Right lobe of liver (tissue), 6 donors: Measurements from ENCODE around the gene NEO1. TPM values are rescaled to one million over a fixed set of nuclear protein-coding genes. Genes with fewer than 3 reads are reported as not detected.

Source experiments
- ATAC-seq, 4 donors: fragments of 200-7000 bp; cut with Tn5 transposase; one replicate each; pipeline ENCODE4 v1.9.1; 2020; ENCODE audit warnings: mild to moderate bottlenecking in 4 of 4, moderate library complexity in 4 of 4
- DNase-seq, 3 donors: peaks; one replicate each; pipeline ENCODE4 v3.0.0-alpha.2; 2020
- H3K27ac ChIP-seq, 3 donors: fragments of 200-600 bp; one replicate each; pipeline ENCODE4 v1.8.0; 2022
- H3K27me3 ChIP-seq, 2 donors: fragments of 200-600 bp; one replicate each; pipeline ENCODE4 v1.8.0; 2022
- H3K36me3 ChIP-seq, 4 donors: fragments of 200-600 bp; sonication (generic) in 1 of 4; one replicate each; pipeline versions ENCODE4 v1.5.1 to v1.8.0; 2017 to 2022; ENCODE audit warnings: control low read depth in 1 of 4
- H3K4me1 ChIP-seq, 4 donors: fragments of 200-600 bp; sonication (generic) in 1 of 4; one replicate each; pipeline versions ENCODE4 v1.5.1 to v1.8.0; 2017 to 2022; ENCODE audit warnings: control low read depth in 1 of 4
- H3K4me3 ChIP-seq, 3 donors: fragments of 200-600 bp; one replicate each; pipeline ENCODE4 v1.8.0; 2022
- H3K9me3 ChIP-seq, 4 donors: fragments of 200-600 bp; sonication (generic) in 1 of 4; one replicate each; pipeline versions ENCODE4 v1.5.1 to v1.8.0; 2017 to 2022; ENCODE audit warnings: control low read depth in 1 of 4
- CTCF ChIP-seq, 4 donors: fragments of 200-600 bp in 3 of 4; fragments of 450-650 bp in 1 of 4; IDR thresholded peaks; one replicate each; pipeline versions ENCODE4 v1.5.1 to v1.8.0; 2016 to 2022; ENCODE audit warnings: antibody characterized with exemption in 4 of 4, mild to moderate bottlenecking in 2 of 4
- POLR2A ChIP-seq: fragments of 450-650 bp; IDR thresholded peaks from one replicate; pipeline ENCODE4 v1.6.1; 2017; ENCODE audit warnings: antibody characterized with exemption, mild to moderate bottlenecking
- WGBS: methylation state at CpG from one replicate; pipeline ENCODE4 v1.1.6; 2018; ENCODE audit warnings: low coverage, low lambda C conversion rate; ENCODE audit not compliant: insufficient coverage; ENCODE audit errors: missing lambda C conversion rate; 5-methylcytosine and 5-hydroxymethylcytosine counted together
- intact Hi-C, 2 donors: fragments of 100-400 bp; cut with DNase I; formaldehyde crosslinking; loops; one replicate each; pipeline versions ENCODE4 v1.11.2 to v1.14.1; 2022
- total RNA-seq, 6 experiments: library from RNA; depleted of rRNA in 2 of 6; stranded (reverse); fragments of >200 nt in 2 of 6; fragmentation: NEBNext Ultra II Directional in 3 of 6; extraction: Animal tissue kit (Norgen Biotek cat#: 25700) in 3 of 6; gene quantifications; one replicate each; pipeline versions ENCODE4 v1.1.0 to v1.2.4, GENCODE V29; 2016 to 2023
- donor health status: DM: no; HTN: yes; CAD: no.
- donor health status: DM: no; HTN: no; CAD: no.
- donor health status: DM: no; HTN: no; CAD: no.
- donor health status: DM: no; HTN: yes; CAD: no.
- donor health status: DM: no; HTN: yes; CAD: no.

Gene NEO1
- total RNA-seq, 6 experiments from 2014 or later: 8.3 to 13.2 (median 10.3) TPM

- ATAC-seq (no peak), DNase-seq (no peak)
- Histone ChIP-seq H3K4me1 (no peaks in the 10 kb centered on the region), H3K9me3 (no peaks in the 10 kb centered on the region), H3K27me3 (no peaks in the 10 kb centered on the region), H3K36me3 (no peaks in the 10 kb centered on the region), H3K27ac (no peak overlapping the region), H3K4me3 (no peak overlapping the region)
- intact Hi-C loops: no loop called here
- TF ChIP-seq CTCF (IDR thresholded peaks at IDR 0.05): no peak
- TF ChIP-seq POLR2A: no peak
- 82% methylated on average over 6 of the region's 6 CpGs for WGBS
Measured at GRCh38 chr15:73028031-73028430, 24.2 kb upstream of the NEO1 start.

GRCh38 chr15:73028831-73029451 lies 23.3 kb upstream of the NEO1 start:
- WGBS: 42% methylated on average over 7 of the region's 7 CpGs
- H3K27ac ChIP-seq: no peak overlapping the region
- no peak for ATAC-seq
- no peaks in the 10 kb centered on the region for H3K27me3 ChIP-seq
- H3K9me3 ChIP-seq: no peaks in the 10 kb centered on the region
- no peak overlapping the region for H3K4me3 ChIP-seq
- TF ChIP-seq CTCF (IDR thresholded peaks at IDR 0.05) (no peak), POLR2A (no peak)
- no peak for DNase-seq
- H3K4me1 ChIP-seq: no peaks in the 10 kb centered on the region
- no peaks in the 10 kb centered on the region for H3K36me3 ChIP-seq
- intact Hi-C loops: no loop called here

- intact Hi-C loops: no loop called here
- H3K27me3 ChIP-seq: no peaks in the 10 kb centered on the region
- no peaks in the 10 kb centered on the region for H3K4me1 ChIP-seq
- ATAC-seq (no peak), DNase-seq (no peak)
- no peak for TF ChIP-seq CTCF (IDR thresholded peaks at IDR 0.05)
- no peak for TF ChIP-seq POLR2A
- H3K27ac ChIP-seq: no peak overlapping the region
- WGBS: 55% methylated on average over 4 of the region's 4 CpGs
- no peaks in the 10 kb centered on the region for H3K36me3 ChIP-seq
- no peak overlapping the region for H3K4me3 ChIP-seq
- no peaks in the 10 kb centered on the region for H3K9me3 ChIP-seq
Measured at GRCh38 chr15:73030122-73030679, 22.1 kb upstream of the NEO1 start.

- Histone ChIP-seq H3K4me1 (no peaks in the 10 kb centered on the region), H3K27me3 (no peaks in the 10 kb centered on the region), H3K27ac (no peak overlapping the region), H3K4me3 (no peak overlapping the region), H3K9me3 (no peaks in the 10 kb centered on the region), H3K36me3 (no peaks in the 10 kb centered on the region)
- WGBS: no CpG with 5 or more reads among the region's 2 CpGs
- no peak for ATAC-seq
- intact Hi-C loops: no loop called here
- TF ChIP-seq CTCF (IDR thresholded peaks at IDR 0.05): no peak
- TF ChIP-seq POLR2A: no peak
- no peak for DNase-seq
Measured at GRCh38 chr15:73031648-73032047, 20.6 kb upstream of the NEO1 start.
